ENCODE results near the gene ORAI2.
"Not testable (repeated sequence)": the region's sequence is repeated elsewhere in the genome, so short reads cannot be mapped to it uniquely, and the experiment has no call there.

GRCh38 chr7:102484317-102484716 lies 50.9 kb downstream of the ORAI2 start:
- TF ChIP-seq CTCF (IDR thresholded peaks at IDR 0.05; ENCODE audit: insufficient read depth, low read length); POLR2AphosphoS5 (IDR thresholded peaks at IDR 0.05; ENCODE audit: low read depth): not testable (repeated sequence)
